Lower leg skin (tissue), 3 donors: Measurements from ENCODE around the gene E2F1.
"Not testable (repeated sequence)": the region's sequence is repeated elsewhere in the genome, so short reads cannot be mapped to it uniquely, and the experiment has no call there.

Source experiments
- CTCF ChIP-seq, 3 donors: fragments of 450-650 bp; IDR thresholded peaks; one replicate each; pipeline ENCODE4 v1.5.1; 2016; ENCODE audit warnings: antibody characterized with exemption in 3 of 3, mild to moderate bottlenecking in 3 of 3, moderate library complexity in 2 of 3
- POLR2A ChIP-seq, 2 donors: fragments of 450-650 bp; IDR thresholded peaks; one replicate each; pipeline ENCODE4 v1.6.1; 2016 to 2017; ENCODE audit warnings: antibody characterized with exemption in 2 of 2, mild to moderate bottlenecking in 1 of 2, moderate library complexity in 1 of 2

GRCh38 chr20:33700696-33701441 is 14.7 kb upstream of the E2F1 start:
- TF ChIP-seq CTCF, POLR2A (IDR thresholded peaks at IDR 0.05): not testable (repeated sequence)
